Fibroblast of lung (primary cell): ENCODE data around the gene ABLIM3. TPM values are rescaled to one million over a fixed set of nuclear protein-coding genes. Genes with fewer than 3 reads are reported as not detected.
A peak's percentile ranks its signal among the peaks of the same experiment; 100 is the strongest.

Source experiments
- DNase-seq, 2 donors: peaks; one replicate each; pipeline versions ENCODE4 v3.0.0 to v3.0.0-alpha.2; 2010; ENCODE audit warnings: low read depth in 2 of 2
- H2AFZ ChIP-seq: 2 replicates; pipeline ENCODE4 v1.5.1; 2012; ENCODE audit warnings: low read length, control low read depth, inconsistent platforms
- H3K27ac ChIP-seq: 2 replicates; pipeline ENCODE4 v1.5.1; 2011; ENCODE audit warnings: low read length, control low read depth; ENCODE audit not compliant: insufficient read depth
- H3K27me3 ChIP-seq: 2 replicates; pipeline ENCODE4 v1.5.1; 2011; ENCODE audit warnings: mild to moderate bottlenecking, low read length; ENCODE audit not compliant: control insufficient read depth, insufficient read depth
- H3K36me3 ChIP-seq: 2 replicates; pipeline ENCODE4 v1.5.1; 2011; ENCODE audit warnings: low read length; ENCODE audit not compliant: control insufficient read depth, insufficient read depth
- H3K4me1 ChIP-seq: 2 replicates; pipeline ENCODE4 v1.5.1; 2011; ENCODE audit warnings: low read length; ENCODE audit not compliant: control insufficient read depth, insufficient read depth; ENCODE audit errors: extremely low read depth
- H3K4me2 ChIP-seq: 2 replicates; pipeline ENCODE4 v1.5.1; 2011; ENCODE audit warnings: low read length, control low read depth; ENCODE audit not compliant: insufficient read depth; ENCODE audit errors: extremely low read depth
- H3K4me3 ChIP-seq, 4 experiments: fragments of 200-600 bp in 1 of 4; sonication (generic) in 1 of 4; replicated peaks in 1 of 4; 2 replicates each; pipeline ENCODE4 v1.5.1; 2011 to 2016; ENCODE audit warnings: low read length in 4 of 4, low read depth in 3 of 4, mild to moderate bottlenecking in 3 of 4, control low read depth in 2 of 4, inconsistent platforms in 1 of 4, mixed read lengths in 1 of 4; ENCODE audit not compliant: insufficient read depth in 1 of 4; ENCODE audit errors: control extremely low read depth in 1 of 4
- H3K79me2 ChIP-seq: 2 replicates; pipeline ENCODE4 v1.5.1; 2012; ENCODE audit warnings: mild to moderate bottlenecking, low read length, inconsistent platforms; ENCODE audit not compliant: control insufficient read depth, insufficient read depth
- H3K9ac ChIP-seq: 2 replicates; pipeline ENCODE4 v1.5.1; 2011; ENCODE audit warnings: mild to moderate bottlenecking, low read length, control low read depth; ENCODE audit not compliant: insufficient read depth
- H3K9me3 ChIP-seq: 2 replicates; pipeline ENCODE4 v1.5.1; 2012; ENCODE audit warnings: low read depth, low read length; ENCODE audit not compliant: control insufficient read depth, insufficient read depth
- H4K20me1 ChIP-seq: 2 replicates; pipeline ENCODE4 v1.5.1; 2011; ENCODE audit warnings: low read length; ENCODE audit not compliant: control insufficient read depth, insufficient read depth; ENCODE audit errors: extremely low read depth
- CTCF ChIP-seq, 2 donors: IDR thresholded peaks in 1 of 2; conservative IDR thresholded peaks in 1 of 2; 1 replicate in 1 of 2; 2 replicates in 1 of 2; pipeline ENCODE4 v1.5.1; 2011 to 2012; ENCODE audit warnings: low read length in 2 of 2, control low read depth in 1 of 2, inconsistent platforms in 1 of 2, low read depth in 1 of 2, mild to moderate bottlenecking in 1 of 2
- EZH2 ChIP-seq: IDR thresholded peaks from 2 replicates; pipeline ENCODE4 v1.5.1; 2012; ENCODE audit warnings: low read length, control low read depth, mild to moderate bottlenecking; ENCODE audit errors: missing control alignments
- polyA plus RNA-seq, 2 donors: library from polyadenylated mRNA; depleted of rRNA in 1 of 2; stranded (reverse) in 1 of 2; unstranded in 1 of 2; fragments of >200 nt; gene quantifications; 2 replicates each; pipeline ENCODE4 v1.2.1, GENCODE V29; 2011 to 2012; ENCODE audit warnings: missing spikeins in 1 of 2
- total RNA-seq: library from RNA; depleted of rRNA; stranded (reverse); fragments of >200 nt; gene quantifications from 2 replicates; pipeline ENCODE4 v1.2.1, GENCODE V29; 2014

ABLIM3 gene
- total and polyA plus RNA-seq, 2 donors (not counting 1 experiment from before 2014, with no cell fraction given), result 48.1 to 49.9 TPM

GRCh38 chr5:149099920-149100319, 41.4 kb upstream of the ABLIM3 start:
- Histone ChIP-seq H3K4me2 (no peak overlapping the region), H4K20me1 (no peaks in the 10 kb centered on the region), H3K9me3 (no peaks in the 10 kb centered on the region), H3K4me1 (no peaks in the 10 kb centered on the region), H3K27me3 (no peaks in the 10 kb centered on the region), H3K79me2 (no peaks in the 10 kb centered on the region), H3K36me3 (no peaks in the 10 kb centered on the region), H3K9ac (no peak overlapping the region), H2AFZ (no peak overlapping the region), H3K27ac (no peak overlapping the region), H3K4me3 (no peak overlapping the region)
- DNase-seq, result no peak
- TF ChIP-seq CTCF (conservative IDR thresholded peaks at IDR 0.05 in 1 of 2, IDR thresholded peaks at IDR 0.05 in 1 of 2; ENCODE audit: low read depth in 1 of 2, low read length in 2 of 2), result no peak
- TF ChIP-seq EZH2, result no peak

- no peak for DNase-seq
- H3K79me2 ChIP-seq, result no peaks in the 10 kb centered on the region
These were observed 41.0 kb upstream of the ABLIM3 start for GRCh38 chr5:149100331-149100730.

GRCh38 chr5:149108651-149109280, 32.5 kb upstream of the ABLIM3 start:
- Histone ChIP-seq H3K4me3 (no peak overlapping the region), H3K27me3 (no peaks in the 10 kb centered on the region), H3K27ac (no peak overlapping the region), H3K9ac (no peak overlapping the region), H3K4me1 (no peaks in the 10 kb centered on the region), H3K79me2 (no peaks in the 10 kb centered on the region), H3K36me3 (no peaks in the 10 kb centered on the region), H3K9me3 (no peaks in the 10 kb centered on the region), H3K4me2 (no peak overlapping the region), H2AFZ (no peak overlapping the region), H4K20me1 (no peaks in the 10 kb centered on the region)
- TF ChIP-seq CTCF (conservative IDR thresholded peaks at IDR 0.05 in 1 of 2, IDR thresholded peaks at IDR 0.05 in 1 of 2; ENCODE audit: low read depth in 1 of 2, low read length in 2 of 2) (no peak), EZH2 (no peak)
- DNase-seq, result peak; percentile 30 to 52

More at GRCh38 chr5:149100331-149100730, 41.0 kb upstream of the ABLIM3 start:
- Histone ChIP-seq H3K9ac (no peak overlapping the region), H3K4me2 (no peak overlapping the region), H3K27ac (no peak overlapping the region), H3K4me1 (no peaks in the 10 kb centered on the region), H3K9me3 (no peaks in the 10 kb centered on the region), H3K4me3 (no peak overlapping the region), H3K36me3 (no peaks in the 10 kb centered on the region), H3K27me3 (no peaks in the 10 kb centered on the region), H2AFZ (no peak overlapping the region), H4K20me1 (no peaks in the 10 kb centered on the region)
- no peak for TF ChIP-seq CTCF (conservative IDR thresholded peaks at IDR 0.05 in 1 of 2, IDR thresholded peaks at IDR 0.05 in 1 of 2; ENCODE audit: low read depth in 1 of 2, low read length in 2 of 2)
